ENCODE results near the gene DPYD.
"Not testable (repeated sequence)": the region's sequence is repeated elsewhere in the genome, so short reads cannot be mapped to it uniquely, and the experiment has no call there.

Gene DPYD

DNA sequence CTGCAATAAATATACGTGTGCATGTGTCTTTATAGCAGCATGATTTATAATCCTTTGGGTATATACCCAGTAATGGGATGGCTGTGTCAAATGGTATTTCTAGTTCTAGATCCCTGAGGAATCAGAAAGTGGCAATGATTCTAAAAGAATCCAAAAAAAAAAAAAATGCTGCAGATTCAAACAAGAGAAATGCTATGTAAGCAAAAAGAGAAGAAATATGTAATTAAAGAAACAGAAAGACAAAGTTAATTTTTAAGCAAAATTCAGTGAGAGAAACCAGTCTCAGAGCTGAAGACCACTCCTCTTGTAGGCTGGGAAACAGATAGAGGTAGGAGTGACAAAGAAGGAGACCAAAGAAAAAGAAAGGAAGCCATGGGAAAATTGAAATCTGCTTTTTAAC, 571.0 kb downstream of the DPYD start:
- DNase-seq: not testable (repeated sequence)

DNA sequence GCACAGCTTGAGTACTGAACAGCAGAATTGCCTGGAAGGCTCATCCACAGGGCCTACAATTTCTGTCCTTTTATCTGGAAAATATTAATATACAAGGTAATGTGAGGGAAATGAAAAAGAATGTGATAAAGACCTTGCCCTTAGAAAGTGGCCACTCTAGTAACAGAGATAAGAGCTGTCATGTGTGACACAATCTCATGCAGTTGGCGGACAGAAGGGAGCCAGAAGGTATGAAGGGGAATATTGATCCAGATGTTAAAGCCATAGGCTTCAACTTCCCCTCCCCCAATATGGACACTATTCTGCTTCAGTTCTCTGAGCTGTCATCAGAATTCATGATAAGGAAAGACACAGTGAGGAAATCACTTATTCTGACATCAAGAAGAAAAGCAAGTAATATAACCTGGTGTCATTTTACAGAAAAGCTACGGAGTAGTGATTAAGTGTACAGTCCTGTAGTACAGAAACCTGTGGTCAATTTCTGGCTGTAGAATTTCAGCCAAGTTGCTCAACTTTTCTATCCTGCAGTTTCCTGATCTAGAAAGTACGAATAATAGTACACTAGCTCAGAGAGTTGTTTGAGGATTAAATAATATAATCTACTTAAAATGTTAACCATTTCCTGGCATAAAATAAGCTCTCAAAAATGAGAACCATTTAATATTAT, 572.1 kb downstream of the DPYD start:
- no peak for DNase-seq

DNA sequence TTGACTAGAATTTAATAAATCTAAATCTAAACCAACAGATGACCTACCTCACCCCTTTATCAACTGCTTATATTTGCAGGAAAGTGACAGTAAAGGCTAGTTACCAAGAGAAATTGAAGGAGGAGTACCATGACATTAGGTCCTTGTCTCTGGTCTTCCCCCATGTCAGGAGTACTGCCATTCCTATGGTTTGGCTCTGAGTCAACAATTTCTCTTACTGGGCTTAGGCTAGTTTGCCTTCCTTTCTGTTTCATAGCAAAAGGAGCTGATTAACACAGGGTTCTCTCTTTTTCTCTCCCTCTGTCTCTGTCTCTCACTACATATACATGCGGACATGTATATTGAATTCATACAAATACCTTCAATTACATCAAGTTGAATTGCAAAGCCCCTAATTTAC, 579.9 kb downstream of the DPYD start:
- DNase-seq: no peak

DNA sequence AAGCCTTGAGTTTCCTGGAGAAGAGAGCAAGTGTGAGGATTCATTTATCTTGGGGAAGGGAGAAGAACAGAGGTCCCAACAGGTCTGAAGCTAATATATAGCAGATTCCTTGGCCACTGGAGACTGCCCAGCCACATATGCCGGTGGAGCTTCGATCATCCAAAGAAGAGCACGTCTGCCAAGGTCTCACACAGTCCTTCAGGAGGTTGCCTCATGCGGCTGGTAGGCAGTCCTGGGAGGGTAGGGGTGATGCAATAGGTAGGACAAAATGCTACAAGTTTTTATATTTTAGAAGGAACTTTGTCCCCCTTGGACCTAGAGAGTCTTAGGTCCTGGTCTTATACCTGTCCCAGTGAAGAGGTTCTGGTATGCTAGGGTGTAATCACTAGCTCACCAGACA, 582.5 kb downstream of the DPYD start:
- no peak for DNase-seq

DNA sequence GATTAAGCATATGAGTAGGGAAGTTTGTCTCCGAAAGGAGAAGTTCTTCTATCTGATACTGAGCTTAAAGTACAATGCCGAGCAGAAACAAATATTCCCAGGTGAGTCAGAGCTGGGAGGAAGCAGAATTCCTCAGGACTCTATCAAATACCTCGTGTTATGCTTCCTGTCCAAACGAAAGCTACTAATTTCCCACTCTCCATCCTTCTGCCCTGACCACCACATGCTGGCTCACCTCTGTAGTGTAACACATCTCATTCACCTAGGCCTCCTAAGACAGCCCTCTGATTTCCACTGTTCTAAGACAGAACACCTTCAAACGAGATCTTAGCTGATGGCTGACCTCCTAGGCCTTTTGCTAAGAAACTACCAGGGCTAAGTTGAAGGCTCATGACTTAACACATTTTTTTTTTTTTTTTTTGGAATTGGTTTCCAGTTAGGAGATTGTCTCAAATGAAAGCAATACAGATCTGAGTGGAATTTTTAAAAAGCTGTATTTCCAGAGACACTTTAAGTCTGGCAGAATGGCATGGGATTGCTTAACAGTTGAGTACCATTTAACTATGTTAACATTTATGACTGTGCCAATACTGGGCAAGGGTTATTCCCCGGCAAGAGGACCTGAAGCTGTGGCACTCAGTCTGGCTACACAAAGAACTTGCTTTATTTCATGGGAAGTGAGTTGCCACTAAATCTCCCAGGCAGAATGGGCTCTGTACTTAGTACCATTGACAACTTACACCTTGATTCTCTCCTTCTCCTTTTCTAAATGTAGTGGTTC, 583.4 kb downstream of the DPYD start:
- no peak for DNase-seq

DNA sequence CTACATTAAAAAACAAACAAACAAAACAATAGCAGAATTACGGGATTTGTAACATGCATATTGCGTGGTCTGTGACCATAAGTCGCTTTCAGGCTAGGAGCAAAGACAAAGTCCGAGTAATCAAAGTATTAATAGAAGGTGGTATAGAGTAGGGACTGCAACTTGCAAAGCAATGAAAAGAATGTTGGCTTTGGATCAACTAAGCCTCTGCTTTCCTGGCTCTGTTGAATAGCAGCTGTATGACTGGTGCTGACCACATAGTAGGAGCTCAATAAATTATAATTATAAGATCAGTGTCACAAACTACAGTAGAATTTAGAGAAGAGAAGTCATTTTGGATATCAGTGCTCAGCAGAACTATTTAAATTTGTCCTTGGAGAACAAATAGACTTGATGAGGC, 586.4 kb downstream of the DPYD start:
- no peak for DNase-seq

DNA sequence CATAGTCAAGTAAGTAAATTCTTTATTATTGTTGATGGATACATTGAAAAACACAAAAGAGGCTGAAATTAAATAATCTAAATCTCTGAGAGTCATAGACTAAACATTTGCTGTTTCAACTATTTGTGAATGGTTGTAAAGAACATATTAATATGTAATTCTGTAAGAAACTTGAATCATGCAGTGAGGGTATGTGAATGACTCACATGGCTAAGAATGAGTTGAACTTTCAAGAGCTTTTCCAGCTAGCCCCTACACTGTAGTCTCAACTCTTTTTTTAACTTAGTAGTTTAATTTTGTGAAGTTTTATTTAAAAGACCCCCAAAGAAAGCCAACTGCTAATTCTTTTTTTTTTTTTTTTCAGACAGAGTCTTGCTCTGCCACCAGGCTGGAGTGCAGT, 588.1 kb downstream of the DPYD start:
- DNase-seq: no peak

DNA sequence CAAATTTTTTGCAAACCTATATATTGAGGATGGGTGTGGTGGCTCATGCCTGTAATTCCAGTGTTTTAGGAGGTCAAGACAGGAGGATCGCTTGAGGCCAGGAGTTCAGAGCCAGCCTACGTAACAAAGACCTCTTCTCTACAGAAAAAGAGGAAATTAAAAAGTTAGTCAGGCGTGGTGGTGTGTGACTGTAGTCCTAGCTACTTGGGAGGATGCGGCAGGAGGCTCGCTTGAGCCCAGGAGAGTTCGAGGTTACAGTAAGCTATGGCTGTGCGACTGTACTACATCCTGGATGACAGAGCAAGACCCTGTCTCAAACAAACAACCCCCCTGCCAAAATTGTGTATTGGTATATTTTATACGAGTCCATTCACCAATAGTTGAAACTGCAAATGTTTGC, 589.7 kb downstream of the DPYD start:
- DNase-seq: no peak

DNA sequence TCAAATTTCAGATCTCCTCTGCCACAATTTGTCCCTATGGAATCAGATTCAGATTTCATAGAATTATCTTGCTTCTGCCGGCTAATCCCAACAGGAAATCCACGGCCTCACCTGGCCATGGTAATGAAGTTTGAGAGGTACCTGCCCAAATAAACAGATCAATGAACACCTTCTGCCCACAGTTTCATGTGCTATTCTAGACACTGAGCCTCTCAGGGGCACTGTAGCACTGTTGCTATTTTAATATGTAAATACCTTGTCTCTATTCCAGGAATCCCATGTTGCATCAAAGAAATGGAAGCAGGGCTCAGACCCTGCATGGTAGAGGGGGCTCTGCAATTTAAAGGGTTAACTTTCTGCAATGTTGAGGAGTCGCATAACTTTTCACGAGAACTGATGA, 606.1 kb downstream of the DPYD start:
- DNase-seq: no peak

DNA sequence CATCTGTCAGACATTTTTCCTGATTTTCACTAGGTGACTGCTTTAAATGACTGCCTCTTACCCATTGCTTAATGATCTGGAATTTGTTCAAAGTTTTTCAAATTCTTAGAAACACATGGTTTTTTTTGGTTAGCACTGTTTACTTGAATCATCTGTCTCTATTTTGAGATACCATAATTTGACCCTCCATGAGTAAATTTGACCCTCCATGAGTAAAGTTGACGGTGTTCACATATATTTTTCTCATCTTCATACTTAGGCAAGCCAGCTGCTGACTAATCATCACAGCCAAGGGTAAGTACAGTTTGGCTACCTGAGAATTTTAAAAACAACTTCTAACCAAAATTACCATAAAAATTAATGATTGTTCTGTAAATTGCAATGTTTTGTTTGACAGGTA, 612.7 kb downstream of the DPYD start:
- no peak for DNase-seq

DNA sequence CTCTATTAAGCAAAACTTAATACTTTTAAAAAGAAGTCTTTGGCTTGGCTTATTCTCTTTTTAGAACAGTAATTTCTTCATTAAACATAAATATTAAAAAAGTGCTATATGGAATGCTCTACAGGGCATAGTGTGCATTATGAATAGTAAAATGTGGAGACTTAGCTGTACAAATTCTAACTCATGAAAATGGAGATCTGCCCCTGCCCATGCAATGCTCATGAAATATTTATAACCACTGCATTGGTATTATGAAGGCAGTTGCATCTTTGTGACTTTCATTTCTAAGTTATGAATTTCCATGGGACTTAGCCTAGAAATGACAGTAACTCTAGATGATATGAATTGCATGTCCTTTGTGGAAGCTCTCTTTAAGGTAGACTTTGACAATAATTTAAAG, 613.3 kb downstream of the DPYD start:
- no peak for DNase-seq

DNA sequence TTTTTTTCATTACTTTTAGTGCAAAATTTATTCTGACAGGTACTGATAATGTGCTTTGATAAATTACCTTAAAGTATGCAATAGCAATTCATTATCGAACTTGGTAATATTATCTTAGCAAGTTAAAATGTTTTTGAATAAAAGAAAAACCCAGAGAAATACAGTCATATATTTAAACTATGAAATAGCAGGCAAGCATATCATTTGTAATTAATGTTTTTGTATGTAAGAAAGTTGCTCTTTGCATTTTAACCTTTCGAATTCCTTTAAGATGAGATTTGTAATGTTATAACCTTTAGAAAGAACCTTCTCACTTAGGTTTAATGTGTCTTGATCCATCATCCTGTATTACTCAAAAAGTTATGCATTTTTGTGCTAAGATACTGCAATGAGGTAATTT, 613.7 kb downstream of the DPYD start:
- DNase-seq: no peak

DNA sequence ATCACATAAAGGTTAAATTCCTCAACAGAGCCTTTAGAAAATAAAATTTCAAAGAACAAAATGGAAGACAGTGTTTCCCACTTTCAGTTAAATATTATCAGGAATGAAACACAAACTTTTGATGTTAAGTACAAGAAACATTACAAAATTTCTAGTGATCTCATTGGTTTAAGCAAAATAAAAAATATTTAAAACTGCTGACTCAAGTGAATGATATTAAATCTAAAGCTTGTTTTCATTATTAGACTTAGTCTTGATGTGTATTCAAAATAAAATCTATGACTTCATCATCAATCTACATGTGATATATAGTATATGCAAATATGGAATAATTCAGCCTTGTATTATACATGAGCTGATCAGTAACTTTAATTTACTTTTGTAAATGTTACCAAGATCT, 614.3 kb downstream of the DPYD start:
- no peak for DNase-seq

DNA sequence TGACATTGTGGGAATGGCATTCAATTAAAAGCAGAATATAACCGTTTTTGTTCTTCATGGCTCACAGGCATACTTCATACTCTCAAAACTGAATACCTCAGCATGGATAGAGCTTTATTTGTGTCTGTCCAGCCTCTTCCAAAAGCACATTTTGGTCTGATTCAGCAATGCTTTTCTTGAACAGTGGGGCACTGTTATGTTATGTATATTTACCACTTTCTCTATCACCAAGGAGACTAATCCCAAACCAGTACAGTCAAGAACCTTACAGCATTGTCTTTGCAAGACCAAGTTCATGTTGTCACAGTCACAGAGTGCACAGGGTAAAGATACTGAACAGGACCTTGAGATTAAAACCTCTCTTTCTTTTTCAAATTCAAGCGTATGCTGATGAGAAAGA, 616.5 kb downstream of the DPYD start:
- no peak for DNase-seq

DNA sequence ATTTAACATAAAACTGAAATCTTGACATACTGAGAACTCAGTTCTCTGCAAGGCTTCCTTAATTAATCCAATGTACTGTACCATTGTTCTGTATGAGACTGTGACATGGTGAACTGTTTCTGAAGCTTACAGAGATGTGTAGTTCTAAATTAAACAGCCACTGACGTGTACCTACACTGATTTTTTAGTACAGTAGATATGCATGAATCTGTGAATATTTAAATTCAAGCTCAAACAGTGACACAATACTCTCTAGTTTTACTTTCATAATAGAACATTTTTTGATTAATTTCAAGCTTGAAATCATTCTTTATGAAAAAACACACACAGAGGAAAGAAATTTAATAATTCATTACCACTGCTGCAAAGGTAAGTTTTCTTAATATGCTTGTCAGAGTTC, 621.9 kb downstream of the DPYD start:
- DNase-seq: no peak

DNA sequence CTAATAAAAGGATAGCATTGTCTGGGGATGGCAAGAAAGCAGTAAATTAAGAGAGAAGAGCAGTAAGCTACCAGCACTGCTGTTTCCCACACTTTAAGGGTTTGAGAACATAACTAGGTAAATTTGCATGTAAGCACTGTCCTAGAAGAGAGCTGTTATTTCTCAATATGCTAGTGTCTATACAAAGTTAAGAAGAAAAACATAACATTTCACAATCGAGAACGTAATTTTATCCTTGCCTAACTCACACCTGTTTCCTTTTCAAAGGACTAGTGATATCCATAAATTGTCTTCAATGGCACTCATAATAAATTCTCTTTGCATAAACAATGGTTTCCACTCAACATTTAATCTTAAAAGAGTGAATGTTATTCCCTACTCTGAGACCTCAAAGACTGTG, 623.2 kb downstream of the DPYD start:
- no peak for DNase-seq

DNA sequence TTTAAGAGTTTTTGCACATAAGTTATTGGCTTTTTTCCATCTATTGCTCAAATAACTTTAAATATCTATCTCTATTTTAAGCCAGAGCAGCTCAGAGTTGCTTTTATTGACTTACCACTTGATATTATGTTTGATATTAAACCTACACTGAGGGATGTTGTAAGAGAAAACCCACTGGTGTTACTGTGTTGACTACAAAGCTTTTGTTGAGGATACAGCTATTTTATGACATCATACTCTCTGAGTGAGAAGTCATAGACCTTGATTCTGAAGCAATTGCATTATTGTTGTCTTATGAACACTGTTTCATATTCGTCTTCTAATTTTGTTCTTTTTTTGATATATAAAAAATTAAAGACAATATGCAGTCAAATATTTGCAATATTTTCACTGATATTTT, 638.9 kb downstream of the DPYD start:
- no peak for DNase-seq

DNA sequence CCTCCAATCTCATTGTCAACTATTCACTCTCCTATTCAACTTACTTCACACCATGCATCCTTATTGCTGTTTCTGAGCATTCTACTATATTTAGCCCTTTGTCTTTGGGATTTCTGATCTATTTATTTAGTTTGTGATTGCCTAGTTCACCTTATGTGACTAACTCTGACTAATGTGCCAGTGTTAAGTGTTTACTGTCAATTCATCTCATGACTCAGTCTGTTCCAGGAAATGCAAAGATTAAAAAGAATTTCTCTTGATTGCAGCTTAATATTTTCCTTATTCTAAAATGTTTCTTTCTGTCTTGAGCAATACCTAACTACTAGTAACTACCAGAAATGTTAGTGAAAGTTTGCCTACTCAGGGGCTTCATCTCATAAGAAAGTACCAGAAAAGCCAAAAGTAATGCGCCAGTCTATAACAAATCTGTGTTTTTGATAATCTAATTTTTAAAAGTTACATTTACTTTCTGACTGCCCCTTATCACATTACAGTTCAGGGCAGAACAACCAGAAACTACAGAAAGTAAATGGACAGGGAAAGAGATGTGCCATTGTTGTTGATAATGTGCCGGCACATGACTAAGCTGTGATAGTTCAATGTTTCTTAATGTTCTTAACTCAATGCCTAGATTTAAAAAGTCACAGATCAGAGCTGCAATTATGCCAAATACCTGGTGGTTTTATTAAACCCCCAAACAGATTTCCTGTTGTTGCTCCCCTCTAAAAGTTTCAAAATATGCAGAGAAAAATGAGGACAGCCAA, 642.8 kb downstream of the DPYD start:
- no peak for DNase-seq

DNA sequence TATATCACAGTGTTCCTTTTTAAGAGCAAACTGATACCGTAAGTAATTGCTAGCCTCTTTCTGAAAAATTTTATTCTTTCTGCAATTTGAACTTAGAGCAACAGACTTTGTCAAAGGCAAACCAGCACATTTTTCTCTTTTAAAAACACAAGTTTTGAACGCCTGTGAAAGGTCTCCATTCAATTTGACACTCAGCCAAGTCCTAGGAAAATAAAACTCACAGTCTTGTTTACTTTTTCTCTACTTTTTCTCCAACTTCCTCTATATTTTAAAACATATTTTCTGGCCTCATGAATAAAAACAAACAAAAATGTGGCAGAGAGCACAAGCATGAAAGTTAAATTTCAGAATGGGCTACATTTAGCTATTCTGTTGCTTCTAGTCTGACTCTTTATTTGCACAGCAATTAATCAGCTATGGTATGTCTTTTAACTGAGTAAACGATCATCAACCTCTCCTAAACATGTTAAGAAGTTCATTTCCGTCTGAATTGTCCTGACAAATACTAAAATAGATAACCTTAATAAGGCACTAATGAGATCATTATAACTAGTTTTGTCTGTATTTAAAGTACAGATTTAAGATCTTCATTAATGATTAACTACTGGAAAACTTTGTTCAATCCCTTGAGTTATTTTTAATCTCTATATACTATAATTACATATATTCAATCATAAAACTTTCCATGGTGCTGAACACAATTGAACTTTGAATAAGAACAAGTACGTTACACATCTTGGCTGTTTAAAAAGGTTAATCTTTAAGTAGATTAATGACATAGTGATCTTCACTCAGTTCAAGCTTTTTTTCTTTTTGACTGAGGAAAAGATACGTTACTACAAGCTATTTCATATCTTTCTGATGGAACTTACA, 648.7 kb downstream of the DPYD start:
- no peak for DNase-seq

DNA sequence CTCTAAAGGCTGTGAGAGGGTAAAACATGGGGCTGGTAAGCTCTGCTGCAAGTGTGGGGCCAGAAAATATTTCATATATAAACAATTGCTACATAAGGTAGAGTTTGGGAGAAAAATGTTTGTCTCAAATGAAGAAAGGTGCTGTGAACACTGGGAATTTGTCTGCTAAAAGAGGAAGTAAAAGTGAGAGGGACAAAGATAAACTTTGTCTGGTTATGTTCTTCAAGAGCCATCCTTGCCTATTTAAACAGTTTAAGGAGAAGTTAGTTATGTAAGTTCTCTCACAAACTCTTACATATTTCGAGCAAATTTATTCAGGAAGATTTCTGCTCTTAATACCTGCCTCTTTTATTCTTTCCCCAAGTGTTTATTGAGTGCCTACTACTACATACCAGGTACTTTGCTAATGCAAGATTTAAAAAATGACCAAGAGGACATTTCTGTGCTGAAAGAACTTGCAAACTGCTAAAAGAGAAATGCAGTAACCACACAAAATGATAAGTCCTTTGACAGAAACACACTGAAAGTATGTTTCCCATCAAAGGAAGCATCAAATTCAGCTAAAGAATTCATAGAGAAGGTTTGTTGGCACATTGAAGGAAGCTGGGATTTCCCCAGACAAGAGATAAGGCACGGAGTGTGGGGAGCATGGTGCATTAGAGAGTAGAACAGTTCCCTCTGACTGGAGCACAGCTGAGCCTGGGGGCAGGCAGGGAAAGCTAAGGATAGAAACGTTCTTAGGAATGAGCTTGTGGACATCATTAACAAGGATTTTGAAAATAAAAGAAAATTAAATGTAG, 650.1 kb downstream of the DPYD start:
- DNase-seq: no peak

DNA sequence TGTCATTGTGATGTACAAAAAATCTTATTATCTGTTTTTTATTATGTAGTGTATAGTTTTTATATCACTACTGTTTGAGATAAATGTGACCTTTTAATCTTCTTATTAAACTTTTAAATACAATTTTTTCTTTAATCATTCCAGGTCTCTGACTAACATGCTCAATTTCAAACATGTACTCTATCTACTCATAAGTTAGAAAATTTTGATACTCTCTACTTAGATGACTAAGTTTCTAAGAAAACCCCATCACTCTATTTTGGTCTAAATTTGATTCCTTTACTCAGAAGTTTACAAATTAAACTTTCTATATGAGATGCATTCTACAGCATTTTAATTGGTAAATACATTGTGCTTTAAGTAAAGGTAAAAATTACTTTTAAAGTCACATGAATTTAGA, 655.2 kb downstream of the DPYD start:
- no peak for DNase-seq

DNA sequence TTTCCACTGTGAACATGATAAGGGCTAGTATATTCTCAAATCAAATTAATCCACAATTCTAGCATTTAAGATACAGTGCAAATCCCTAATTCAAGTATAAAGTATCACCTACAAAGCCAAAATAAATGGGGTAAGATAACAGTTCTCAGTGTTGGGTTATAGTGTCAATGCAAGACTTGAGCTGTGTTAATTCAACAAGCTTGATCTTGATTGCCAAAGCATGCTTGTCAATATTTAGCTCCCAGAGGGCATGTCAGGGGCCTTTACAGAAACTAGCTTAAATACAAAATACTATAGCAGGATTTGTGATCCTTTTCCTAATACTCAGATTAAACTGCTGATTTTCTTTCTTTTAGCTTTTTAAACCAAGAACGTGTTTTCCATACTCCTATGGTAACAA, 658.0 kb downstream of the DPYD start:
- no peak for DNase-seq

Data from effector CD4-positive, alpha-beta T cell (primary cell).